CD4-positive, alpha-beta T cell treated with Interleukin-1 beta for 1 hour (primary cell): ENCODE data around the gene MEIS3.

Experiments
- DNase-seq, 2 donors: peaks; one replicate each; pipeline ENCODE4 v3.0.0-alpha.2; 2020 to 2022

Gene MEIS3

GRCh38 chr19:47435196-47435595, 15.9 kb upstream of the MEIS3 start:
- DNase-seq = peak in 1 of 2 donors; percentile 29

- DNase-seq = no peak
Measured at GRCh38 chr19:47434088-47434487, 14.8 kb upstream of the MEIS3 start.

GRCh38 chr19:47433121-47433520, 13.8 kb upstream of the MEIS3 start:
- no peak for DNase-seq

GRCh38 chr19:47432499-47432898, 13.2 kb upstream of the MEIS3 start:
- no peak for DNase-seq

GRCh38 chr19:47432091-47432490, 12.8 kb upstream of the MEIS3 start:
- DNase-seq = no peak

GRCh38 chr19:47430041-47430802, 10.9 kb upstream of the MEIS3 start:
- DNase-seq = peak; percentile 16 to 24

- DNase-seq = no peak
Measured at GRCh38 chr19:47429140-47429793, 9.9 kb upstream of the MEIS3 start.

GRCh38 chr19:47428177-47428894, 9.0 kb upstream of the MEIS3 start:
- peak; percentile 89 to 90 for DNase-seq

GRCh38 chr19:47427241-47428176, 8.2 kb upstream of the MEIS3 start:
- DNase-seq = peak; percentile 64 to 72

- DNase-seq = no peak
Measured at GRCh38 chr19:47423203-47423882, 4.0 kb upstream of the MEIS3 start.

GRCh38 chr19:47422417-47423163, 3.3 kb upstream of the MEIS3 start:
- DNase-seq = no peak

GRCh38 chr19:47421844-47422395, 2.6 kb upstream of the MEIS3 start:
- no peak for DNase-seq

GRCh38 chr19:47421244-47421786, 2.0 kb upstream of the MEIS3 start:
- no peak for DNase-seq

- DNase-seq = no peak
Measured at GRCh38 chr19:47419789-47420188, 462 bp upstream of the MEIS3 start.

GRCh38 chr19:47418692-47419029, 666 bp downstream of the MEIS3 start:
- DNase-seq = no peak

- no peak for DNase-seq
Measured at GRCh38 chr19:47417746-47418691, 1.3 kb downstream of the MEIS3 start.

GRCh38 chr19:47417107-47417745, 2.1 kb downstream of the MEIS3 start:
- no peak for DNase-seq

GRCh38 chr19:47416643-47416985, 2.7 kb downstream of the MEIS3 start:
- no peak for DNase-seq

GRCh38 chr19:47415953-47416642, 3.2 kb downstream of the MEIS3 start:
- no peak for DNase-seq
